Prostate gland (tissue), 2 donors: Measurements from ENCODE around the gene AHCYL2. TPM values are rescaled to one million over a fixed set of nuclear protein-coding genes. Genes with fewer than 3 reads are reported as not detected.

ENCODE experiments used
- DNase-seq: peaks from one replicate; pipeline ENCODE4 v3.0.0-alpha.2; 2019; ENCODE audit warnings: low spot score
- H3K27ac ChIP-seq, 2 donors: fragments of 200-600 bp; sonication (generic); 2 replicates each; pipeline ENCODE4 v1.5.1; 2017 to 2019
- H3K27me3 ChIP-seq: fragments of 200-600 bp; sonication (generic); replicated peaks from 2 replicates; pipeline ENCODE4 v1.5.1; 2019; ENCODE audit not compliant: insufficient read depth
- H3K36me3 ChIP-seq, 2 donors: fragments of 200-600 bp; sonication (generic); 1 replicate in 1 of 2; 2 replicates in 1 of 2; pipeline versions ENCODE4 v1.5.1 to v1.8.1; 2017 to 2019
- H3K4me1 ChIP-seq: fragments of 200-600 bp; sonication (generic); replicated peaks from 2 replicates; pipeline ENCODE4 v1.5.1; 2019
- H3K4me3 ChIP-seq, 2 donors: fragments of 200-600 bp; sonication (generic); 2 replicates each; pipeline ENCODE4 v1.5.1; 2017 to 2019
- H3K9me3 ChIP-seq: fragments of 200-600 bp; sonication (generic); 2 replicates; pipeline ENCODE4 v1.5.1; 2017
- CTCF ChIP-seq, 4 experiments: fragments of 200-600 bp in 2 of 4; fragments of 450-650 bp in 2 of 4; sonication (generic) in 2 of 4; IDR thresholded peaks; 1 replicate in 3 of 4; 2 replicates in 1 of 4; pipeline ENCODE4 v1.5.1; 2016 to 2019; ENCODE audit warnings: antibody characterized with exemption in 4 of 4, mild to moderate bottlenecking in 2 of 4, moderate library complexity in 2 of 4
- POLR2A ChIP-seq: fragments of 450-650 bp; IDR thresholded peaks from one replicate; pipeline ENCODE4 v1.6.1; 2016; ENCODE audit warnings: antibody characterized with exemption, mild to moderate bottlenecking
- POLR2AphosphoS5 ChIP-seq: sonication (generic); formaldehyde crosslinking; IDR thresholded peaks from one replicate; pipeline ENCODE4 v1.6.1; 2017; ENCODE audit warnings: antibody characterized with exemption
- WGBS: methylation state at CpG from one replicate; pipeline ENCODE4 v1.1.5; 2018; 5-methylcytosine and 5-hydroxymethylcytosine counted together
- intact Hi-C: fragments of 100-400 bp; cut with DNase I; formaldehyde crosslinking; loops from one replicate; pipeline ENCODE4 v1.14.2; 2022
- total RNA-seq, 2 donors: library from RNA; depleted of rRNA; stranded (reverse); fragments of >200 nt; gene quantifications; one replicate each; pipeline ENCODE4 v1.1.0, GENCODE V29; 2016

Gene AHCYL2
- total RNA-seq, 2 donors from 2014 or later: 15.2 to 38.3 TPM

GRCh38 chr7:129264534-129264933 is 39.7 kb downstream of the AHCYL2 start:
- 33% methylated on average over 4 of the region's 4 CpGs for WGBS
- Histone ChIP-seq H3K27me3 (no peaks in the 10 kb centered on the region), H3K9me3 (no peaks in the 10 kb centered on the region), H3K4me1 (no peaks in the 10 kb centered on the region), H3K4me3 (no peak overlapping the region), H3K36me3 (no peaks in the 10 kb centered on the region), H3K27ac (no peak overlapping the region)
- no peak for TF ChIP-seq POLR2A
- no peak for TF ChIP-seq CTCF (IDR thresholded peaks at IDR 0.05)
- TF ChIP-seq POLR2AphosphoS5: peak; percentile 47
- DNase-seq: peak; percentile 35
- intact Hi-C loops: no loop called here

- Histone ChIP-seq H3K27ac (no peak overlapping the region), H3K27me3 (no peaks in the 10 kb centered on the region), H3K9me3 (no peaks in the 10 kb centered on the region), H3K4me1 (no peaks in the 10 kb centered on the region), H3K4me3 (no peak overlapping the region), H3K36me3 (no peaks in the 10 kb centered on the region)
- intact Hi-C loops: no loop called here
- DNase-seq: no peak
- TF ChIP-seq CTCF (IDR thresholded peaks at IDR 0.05) (no peak), POLR2A (no peak)
- WGBS: 79% methylated on average over 1 of the region's 1 CpG
Observed at GRCh38 chr7:129265328-129265727, 40.5 kb downstream of the AHCYL2 start.

GRCh38 chr7:129266181-129266580 is 41.4 kb downstream of the AHCYL2 start:
- 88% methylated on average over 6 of the region's 6 CpGs for WGBS
- DNase-seq: no peak
- Histone ChIP-seq H3K9me3 (no peaks in the 10 kb centered on the region), H3K27me3 (no peaks in the 10 kb centered on the region), H3K27ac (no peak overlapping the region), H3K4me3 (no peak overlapping the region), H3K36me3 (no peaks in the 10 kb centered on the region), H3K4me1 (no peaks in the 10 kb centered on the region)
- intact Hi-C loops: no loop called here
- TF ChIP-seq POLR2A (no peak), CTCF (IDR thresholded peaks at IDR 0.05) (no peak), POLR2AphosphoS5 (no peak)

GRCh38 chr7:129270077-129270476 is 45.2 kb downstream of the AHCYL2 start:
- Histone ChIP-seq H3K36me3 (no peaks in the 10 kb centered on the region), H3K27ac (no peak overlapping the region), H3K4me3 (no peak overlapping the region), H3K27me3 (no peaks in the 10 kb centered on the region), H3K4me1 (no peaks in the 10 kb centered on the region), H3K9me3 (no peaks in the 10 kb centered on the region)
- TF ChIP-seq POLR2AphosphoS5 (no peak), POLR2A (no peak), CTCF (IDR thresholded peaks at IDR 0.05) (no peak)
- WGBS: 92% methylated on average over 3 of the region's 3 CpGs
- DNase-seq: no peak
- intact Hi-C loops: loop anchor here (2.0 kb wide), 1 partner anchor 51 kb away; no protein-coding TSS in a partner anchor

- peak; percentile 56 for DNase-seq
- H3K9me3 ChIP-seq: no peaks in the 10 kb centered on the region
- 67% methylated on average over 5 of the region's 5 CpGs for WGBS
- H3K27ac ChIP-seq: no peak overlapping the region
- intact Hi-C loops: loop anchor here (2.0 kb wide), 1 partner anchor 53 kb away; no protein-coding TSS in a partner anchor
- no peaks in the 10 kb centered on the region for H3K27me3 ChIP-seq
- no peaks in the 10 kb centered on the region for H3K4me1 ChIP-seq
- H3K36me3 ChIP-seq: no peaks in the 10 kb centered on the region
- H3K4me3 ChIP-seq: no peak overlapping the region
- TF ChIP-seq POLR2AphosphoS5 (no peak), CTCF (IDR thresholded peaks at IDR 0.05) (peak; percentile 49 to 73 (median 66))
Observed at GRCh38 chr7:129271500-129272355, 46.9 kb downstream of the AHCYL2 start.
